CD4-positive, alpha-beta T cell treated with Interleukin-4 for 4 hours (primary cell): Measurements from ENCODE around the gene RAB23.
"Not testable (repeated sequence)": the region's sequence is repeated elsewhere in the genome, so short reads cannot be mapped to it uniquely, and the experiment has no call there.

Experiments used
- DNase-seq: peaks from one replicate; pipeline ENCODE4 v3.0.0-alpha.2; 2020

The RAB23 gene

GRCh38 chr6:57221936-57222742 is at the start of gene RAB23:
TSS of gene RAB23 (minus strand) at chr6:57222307. CDS start at chr6:57210380, 11,927 bp downstream.
- peak; percentile 79 for DNase-seq

DNA sequence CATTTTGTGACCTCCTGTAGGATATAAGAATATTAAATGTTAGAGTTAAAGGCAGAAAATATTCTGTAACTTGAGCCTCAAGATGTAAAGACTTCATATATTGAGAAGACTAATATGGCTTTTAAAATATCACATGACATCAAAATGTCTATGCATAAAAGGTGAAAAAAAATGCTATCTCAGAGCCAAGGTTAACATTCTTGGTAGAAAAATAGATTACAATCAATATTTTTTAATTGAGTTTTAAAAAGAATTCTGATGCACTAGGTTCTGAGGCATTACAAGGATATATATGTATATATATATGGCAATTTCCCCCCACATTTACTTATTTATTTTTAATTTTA is 46.2 kb upstream of the RAB23 start:
- no peak for DNase-seq

GRCh38 chr6:57267586-57268293 is 45.6 kb upstream of the RAB23 start:
- DNase-seq, result peak; percentile 45

DNA sequence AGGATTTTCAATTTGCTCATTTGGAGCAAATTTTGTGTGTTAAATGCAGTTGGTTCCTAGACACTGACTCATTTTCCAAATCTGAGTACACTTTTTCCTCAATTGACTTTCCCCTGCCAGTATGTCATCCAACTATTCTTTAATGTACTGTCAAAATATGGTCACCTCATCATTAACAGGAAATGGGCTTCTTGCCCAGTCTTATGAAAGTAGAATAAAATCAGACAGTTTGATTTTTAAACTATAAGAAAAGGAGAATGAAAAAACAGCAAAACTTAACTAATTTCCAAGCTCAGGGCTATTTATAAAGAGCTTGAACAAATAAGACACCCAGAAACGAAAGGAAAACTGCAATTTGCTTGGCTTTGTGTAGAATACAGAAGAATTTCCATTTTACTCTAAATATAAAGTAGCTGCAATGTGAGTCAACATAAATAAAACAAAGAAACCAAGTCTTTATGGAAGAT is 43.7 kb upstream of the RAB23 start:
- DNase-seq, result no peak

GRCh38 chr6:57263739-57264138 is 41.6 kb upstream of the RAB23 start:
- no peak for DNase-seq

GRCh38 chr6:57262901-57263694 is 41.0 kb upstream of the RAB23 start:
- DNase-seq, result no peak

DNA sequence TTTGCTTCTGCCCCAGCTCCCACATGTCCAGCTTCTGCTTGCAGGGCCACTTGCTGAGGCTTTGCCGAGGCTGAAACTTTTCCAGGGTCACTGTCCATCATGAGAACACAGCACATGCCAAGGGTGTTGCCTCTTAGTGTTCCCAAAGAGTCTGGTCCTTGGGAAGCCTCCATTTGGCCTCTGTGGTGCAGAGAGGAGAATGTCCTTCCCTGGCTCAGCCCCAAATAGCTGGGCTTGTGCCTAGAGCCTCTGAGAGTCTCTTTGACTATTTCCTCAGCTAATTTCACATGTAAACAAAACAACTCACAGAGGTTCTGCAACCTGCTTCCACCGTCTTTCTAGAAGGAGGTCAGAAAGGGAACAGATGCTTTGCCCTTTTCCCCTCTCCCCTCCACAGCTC is 40.4 kb upstream of the RAB23 start:
- DNase-seq, result no peak

DNA sequence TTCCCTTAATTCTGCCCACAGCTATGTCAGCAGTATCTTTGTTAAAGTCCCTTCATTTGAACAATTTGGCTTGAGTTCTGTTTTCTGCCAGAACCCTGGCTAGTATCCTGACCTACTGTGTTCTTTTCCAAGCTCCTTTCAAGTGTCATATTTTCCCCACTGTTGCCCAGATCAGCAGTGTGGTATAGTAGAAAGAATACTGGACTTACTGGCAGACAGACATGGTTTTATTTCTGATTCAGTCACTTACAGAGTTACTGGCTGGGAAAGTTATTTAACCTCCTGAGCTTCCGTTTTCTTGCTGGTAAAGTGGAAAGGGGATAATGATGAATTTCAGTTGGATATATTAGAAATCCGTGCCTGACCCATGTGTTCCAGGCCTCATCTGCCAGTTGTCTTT is 39.8 kb upstream of the RAB23 start:
- no peak for DNase-seq

- no peak for DNase-seq
Measured at GRCh38 chr6:57259064-57259463, 37.0 kb upstream of the RAB23 start.

- no peak for DNase-seq
Measured at GRCh38 chr6:57257911-57258541, 35.9 kb upstream of the RAB23 start.

DNA sequence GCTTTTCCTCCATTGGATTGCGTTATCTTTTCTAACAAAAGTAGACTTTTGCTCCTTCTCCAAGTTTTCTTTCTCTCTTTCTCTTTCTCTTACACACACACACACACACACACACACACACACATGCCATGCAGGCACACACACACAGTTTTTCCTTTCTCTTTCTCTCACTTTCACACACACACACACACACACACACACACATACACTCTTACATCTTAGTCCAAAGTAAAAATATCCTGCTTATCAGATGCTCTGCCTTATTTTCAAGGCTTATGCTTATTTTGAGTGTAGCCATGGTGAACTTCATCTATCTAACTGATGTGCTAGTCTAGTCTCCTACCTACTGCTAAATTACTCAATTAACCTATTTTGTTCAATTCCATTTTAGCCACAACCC is 34.4 kb upstream of the RAB23 start:
- no peak for DNase-seq

DNA sequence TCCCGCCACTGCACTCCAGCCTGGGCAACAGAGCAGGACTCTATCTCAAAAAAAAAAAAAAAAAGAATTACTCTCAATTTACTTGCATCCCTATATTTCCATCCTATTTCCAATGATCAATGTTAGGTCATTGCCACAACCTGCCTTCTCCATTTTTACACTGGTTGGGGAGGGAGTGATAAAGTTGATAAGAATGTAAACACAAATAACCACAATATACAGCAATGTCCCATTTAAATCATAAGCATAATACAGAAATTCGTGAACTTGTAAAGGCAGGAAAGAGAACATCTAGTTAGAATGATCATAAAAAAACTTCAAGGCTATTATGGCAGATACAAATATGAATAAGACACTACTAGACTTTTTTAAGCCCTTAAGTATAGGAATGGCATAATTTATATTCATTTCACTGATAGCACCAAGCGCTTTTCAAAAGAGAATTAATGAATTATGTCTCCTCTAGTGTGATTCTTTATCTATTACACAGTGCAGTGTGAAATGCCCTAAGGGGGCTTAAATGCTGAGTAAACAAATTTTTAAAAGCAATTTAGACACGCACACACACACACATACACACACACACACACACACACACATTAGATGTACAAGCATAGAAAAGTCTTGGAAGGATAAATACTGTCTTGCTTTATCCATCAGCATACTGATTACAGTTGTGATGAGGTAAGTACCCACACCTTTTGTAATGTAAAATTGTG is 33.5 kb upstream of the RAB23 start:
- no peak for DNase-seq

DNA sequence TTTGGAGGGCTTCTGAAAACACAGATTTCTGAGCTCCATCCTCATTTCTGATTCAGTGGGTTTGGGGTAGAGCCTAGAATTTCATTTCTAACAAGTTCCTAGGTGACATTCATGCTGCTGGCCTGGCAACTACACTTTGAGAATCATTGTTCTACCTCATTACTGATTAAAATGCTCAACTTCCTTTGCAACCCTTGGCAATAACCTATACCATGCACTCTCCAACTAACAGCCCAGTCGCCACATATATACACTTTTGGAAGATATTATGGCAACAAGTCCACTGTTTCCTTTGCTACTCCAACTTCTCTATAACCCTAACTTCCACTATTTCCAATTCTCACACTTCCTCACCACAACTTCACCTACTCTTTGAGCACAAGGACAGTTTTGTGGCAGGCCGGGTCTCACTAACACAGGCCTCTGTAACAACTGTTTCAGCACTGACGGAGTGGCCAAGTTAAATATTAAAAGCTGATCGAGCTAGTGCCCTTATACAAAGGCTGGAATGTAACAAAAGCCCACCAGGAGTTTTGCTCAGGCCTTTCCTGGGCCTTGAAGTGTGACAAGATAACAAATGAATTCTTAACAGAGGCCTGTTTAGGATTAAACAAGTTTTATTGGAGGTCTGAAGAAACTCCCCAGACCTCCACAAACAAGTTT is 32.1 kb upstream of the RAB23 start:
- no peak for DNase-seq

DNA sequence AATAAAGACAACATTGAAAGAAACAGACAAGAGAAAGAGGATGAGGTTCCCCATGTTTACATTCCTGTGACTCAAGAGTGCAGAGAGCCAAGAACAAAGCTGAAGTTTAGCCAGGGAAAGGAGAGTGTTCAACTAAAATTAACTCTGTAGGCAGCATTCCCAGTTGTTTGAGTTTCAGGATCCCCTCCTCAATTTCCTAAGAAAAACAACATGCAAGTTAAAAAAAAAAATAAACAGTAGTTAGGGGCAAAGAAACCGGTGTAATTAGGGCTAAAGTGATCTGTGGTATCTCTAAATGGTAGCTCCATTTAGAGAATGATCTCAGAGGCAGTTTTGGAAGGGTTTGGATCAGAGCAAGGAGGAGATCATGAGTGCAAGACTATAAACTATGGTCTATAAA is 30.9 kb upstream of the RAB23 start:
- DNase-seq, result no peak

GRCh38 chr6:57252137-57252536 is 30.0 kb upstream of the RAB23 start:
- DNase-seq, result no peak

- no peak for DNase-seq
Measured at GRCh38 chr6:57250348-57250747, 28.2 kb upstream of the RAB23 start.

GRCh38 chr6:57248311-57248895 is 26.3 kb upstream of the RAB23 start:
- DNase-seq, result no peak

GRCh38 chr6:57247603-57248002 is 25.5 kb upstream of the RAB23 start:
- DNase-seq, result no peak

DNA sequence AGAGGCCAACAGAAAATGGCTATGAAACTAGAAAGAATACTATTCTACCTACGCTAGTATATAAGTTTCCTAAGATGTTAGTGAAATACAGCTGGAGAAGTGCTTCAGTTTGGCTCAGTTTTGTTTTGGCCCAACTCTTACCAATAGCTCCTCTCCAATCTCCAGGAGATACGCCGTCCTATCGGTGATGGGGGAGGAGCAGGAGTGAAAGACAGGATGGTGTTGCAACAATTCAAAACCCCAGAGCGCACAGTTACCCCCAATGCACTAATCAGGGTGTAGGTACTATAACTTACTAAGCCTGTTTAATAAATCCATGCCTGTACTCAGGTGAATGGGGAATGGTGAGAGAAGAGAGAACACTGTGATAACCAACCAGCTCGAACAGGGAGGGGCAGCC is 24.2 kb upstream of the RAB23 start:
- no peak for DNase-seq

GRCh38 chr6:57243954-57244353 is 21.8 kb upstream of the RAB23 start:
- no peak for DNase-seq

- DNase-seq, result not testable (repeated sequence)
Measured at GRCh38 chr6:57243526-57243925, 21.4 kb upstream of the RAB23 start.
